GM12878 (cell line): Measurements from ENCODE around the gene ARHGEF33.

Experiments
- GABPA ChIP-seq: IDR thresholded peaks from 2 replicates; pipeline ENCODE4 v1.6.1; 2014; ENCODE audit warnings: antibody characterized with exemption, low read depth, mild to moderate bottlenecking, inconsistent platforms
- RAD21 ChIP-seq: IDR thresholded peaks from 2 replicates; pipeline ENCODE4 v1.6.1; 2011; ENCODE audit warnings: mild to moderate bottlenecking, low read depth, low read length, moderate library complexity; ENCODE audit not compliant: insufficient read depth
- SIN3A ChIP-seq: IDR thresholded peaks from 2 replicates; pipeline ENCODE4 v1.6.1; 2012; ENCODE audit warnings: low read depth, low read length, improper control_type of control experiment
- TF ChIP-seq, protein P1 (sequence below), 3 experiments: IDR thresholded peaks in 2 of 3; conservative IDR thresholded peaks in 1 of 3; 2 replicates each; pipeline ENCODE4 v1.5.1; 2011; ENCODE audit warnings: low read depth in 3 of 3, low read length in 3 of 3, mild to moderate bottlenecking in 3 of 3, control low read depth in 2 of 3, moderate library complexity in 2 of 3, inconsistent platforms in 1 of 3, mixed read lengths in 1 of 3; ENCODE audit not compliant: control insufficient read depth in 2 of 3, insufficient read depth in 1 of 3; ENCODE audit errors: extremely low read depth in 1 of 3

DNA sequence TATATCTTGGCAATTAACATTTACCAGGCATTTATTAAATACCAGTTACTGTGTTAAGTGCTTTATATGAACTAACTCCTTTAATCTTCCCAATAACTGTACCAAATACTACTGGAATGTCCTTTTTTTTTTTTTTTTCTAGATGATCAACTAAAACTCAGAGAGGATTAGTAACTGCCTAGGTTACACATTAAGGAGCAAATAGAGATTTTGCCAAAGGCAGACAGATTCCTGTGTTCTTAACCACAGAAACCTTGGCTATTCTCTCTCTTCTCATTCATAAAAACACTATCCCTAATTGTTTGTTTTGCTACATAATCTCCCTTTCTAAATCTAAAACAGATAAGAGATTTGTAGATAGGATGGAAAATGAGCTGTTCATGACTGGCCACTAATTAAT lies 27.2 kb upstream of the ARHGEF33 start:
- no peak for TF ChIP-seq SIN3A
- TF ChIP-seq, protein P1, sequence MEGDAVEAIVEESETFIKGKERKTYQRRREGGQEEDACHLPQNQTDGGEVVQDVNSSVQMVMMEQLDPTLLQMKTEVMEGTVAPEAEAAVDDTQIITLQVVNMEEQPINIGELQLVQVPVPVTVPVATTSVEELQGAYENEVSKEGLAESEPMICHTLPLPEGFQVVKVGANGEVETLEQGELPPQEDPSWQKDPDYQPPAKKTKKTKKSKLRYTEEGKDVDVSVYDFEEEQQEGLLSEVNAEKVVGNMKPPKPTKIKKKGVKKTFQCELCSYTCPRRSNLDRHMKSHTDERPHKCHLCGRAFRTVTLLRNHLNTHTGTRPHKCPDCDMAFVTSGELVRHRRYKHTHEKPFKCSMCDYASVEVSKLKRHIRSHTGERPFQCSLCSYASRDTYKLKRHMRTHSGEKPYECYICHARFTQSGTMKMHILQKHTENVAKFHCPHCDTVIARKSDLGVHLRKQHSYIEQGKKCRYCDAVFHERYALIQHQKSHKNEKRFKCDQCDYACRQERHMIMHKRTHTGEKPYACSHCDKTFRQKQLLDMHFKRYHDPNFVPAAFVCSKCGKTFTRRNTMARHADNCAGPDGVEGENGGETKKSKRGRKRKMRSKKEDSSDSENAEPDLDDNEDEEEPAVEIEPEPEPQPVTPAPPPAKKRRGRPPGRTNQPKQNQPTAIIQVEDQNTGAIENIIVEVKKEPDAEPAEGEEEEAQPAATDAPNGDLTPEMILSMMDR (IDR thresholded peaks at IDR 0.05 in 2 of 3, conservative IDR thresholded peaks at IDR 0.05 in 1 of 3; ENCODE audit: control insufficient read depth in 2 of 3, extremely low read depth in 1 of 3, insufficient read depth in 1 of 3, low read depth in 3 of 3, low read length in 3 of 3), result no peak
- TF ChIP-seq RAD21, result no peak
- TF ChIP-seq GABPA, result no peak
